HG02943 (cell line): ENCODE data around the gene GPSM1.
"Not testable (repeated sequence)": the region's sequence is repeated elsewhere in the genome, so short reads cannot be mapped to it uniquely, and the experiment has no call there.

Experiments
- ATAC-seq: cut with Tn5 transposase; IDR thresholded peaks from one replicate; pipeline ENCODE4 v1.9.1; 2021; ENCODE audit warnings: mild to moderate bottlenecking, low read depth, moderate library complexity; ENCODE audit not compliant: unreplicated experiment

The GPSM1 gene

GRCh38 chr9:136341769-136342168 is 14.4 kb downstream of the GPSM1 start:
- ATAC-seq = no peak

GRCh38 chr9:136342181-136343120 is 15.1 kb downstream of the GPSM1 start:
- no peak for ATAC-seq

- ATAC-seq = no peak
Observed at GRCh38 chr9:136343121-136343883, 16.0 kb downstream of the GPSM1 start.

GRCh38 chr9:136343884-136344269 is 16.5 kb downstream of the GPSM1 start:
- ATAC-seq = no peak

GRCh38 chr9:136344544-136345280 is 17.4 kb downstream of the GPSM1 start:
- ATAC-seq = no peak

- ATAC-seq = no peak
Observed at GRCh38 chr9:136345281-136346156, 18.2 kb downstream of the GPSM1 start.

- ATAC-seq = no peak
Observed at GRCh38 chr9:136346157-136346481, 18.8 kb downstream of the GPSM1 start.

- no peak for ATAC-seq
Observed at GRCh38 chr9:136346927-136347465, 19.7 kb downstream of the GPSM1 start.

- ATAC-seq = no peak
Observed at GRCh38 chr9:136347472-136348256, 20.3 kb downstream of the GPSM1 start.

GRCh38 chr9:136348691-136349090 is 21.4 kb downstream of the GPSM1 start:
- no peak for ATAC-seq

GRCh38 chr9:136349546-136349945 is 22.2 kb downstream of the GPSM1 start:
- ATAC-seq = no peak

GRCh38 chr9:136351252-136351800 is 24.0 kb downstream of the GPSM1 start:
- no peak for ATAC-seq

GRCh38 chr9:136351868-136352267 is 24.5 kb downstream of the GPSM1 start:
- not testable (repeated sequence) for ATAC-seq

- ATAC-seq = no peak
Observed at GRCh38 chr9:136352682-136353081, 25.3 kb downstream of the GPSM1 start.

- no peak for ATAC-seq
Observed at GRCh38 chr9:136353088-136353487, 25.7 kb downstream of the GPSM1 start.

GRCh38 chr9:136353757-136354488 is 26.6 kb downstream of the GPSM1 start:
- no peak for ATAC-seq

- ATAC-seq = no peak
Observed at GRCh38 chr9:136354592-136355085, 27.3 kb downstream of the GPSM1 start.
